H1 (cell line): ENCODE measurements around the gene EN1.

Experiments used
- ASH2L ChIP-seq: fragments of 200-600, 300-600 bp; sonication (generic); IDR thresholded peaks from one replicate; pipeline ENCODE4 v1.7.1; 2017; ENCODE audit warnings: low read length
- CEBPB ChIP-seq: IDR thresholded peaks from 2 replicates; pipeline ENCODE4 v1.6.1; 2012; ENCODE audit warnings: low read depth, low read length
- MAFK ChIP-seq: IDR thresholded peaks from 2 replicates; pipeline ENCODE4 v1.6.1; 2012; ENCODE audit warnings: low read depth, mild to moderate bottlenecking, improper control_type of control experiment, low read length
- SIN3A ChIP-seq, 2 experiments: IDR thresholded peaks in 1 of 2; conservative IDR thresholded peaks in 1 of 2; 2 replicates each; pipeline ENCODE4 v1.6.1; 2011 to 2012; ENCODE audit warnings: low read length in 2 of 2, improper control_type of control experiment in 1 of 2, low read depth in 1 of 2, mild to moderate bottlenecking in 1 of 2
- TF ChIP-seq, protein P1 (sequence below), 3 experiments: IDR thresholded peaks; 1 replicate in 2 of 3; 2 replicates in 1 of 3; pipeline versions ENCODE4 v1.5.1 to v1.6.1; 2011; ENCODE audit warnings: low read length in 3 of 3, mild to moderate bottlenecking in 3 of 3, inconsistent platforms in 2 of 3, low read depth in 1 of 3, moderate library complexity in 1 of 3; ENCODE audit not compliant: insufficient read depth in 1 of 3; ENCODE audit errors: control extremely low read depth in 1 of 3
- TF ChIP-seq, protein P2 (sequence below): IDR thresholded peaks from 2 replicates; pipeline ENCODE4 v1.6.1; 2012; ENCODE audit warnings: inconsistent platforms

- TF ChIP-seq ASH2L: no peak
- TF ChIP-seq, protein P1, sequence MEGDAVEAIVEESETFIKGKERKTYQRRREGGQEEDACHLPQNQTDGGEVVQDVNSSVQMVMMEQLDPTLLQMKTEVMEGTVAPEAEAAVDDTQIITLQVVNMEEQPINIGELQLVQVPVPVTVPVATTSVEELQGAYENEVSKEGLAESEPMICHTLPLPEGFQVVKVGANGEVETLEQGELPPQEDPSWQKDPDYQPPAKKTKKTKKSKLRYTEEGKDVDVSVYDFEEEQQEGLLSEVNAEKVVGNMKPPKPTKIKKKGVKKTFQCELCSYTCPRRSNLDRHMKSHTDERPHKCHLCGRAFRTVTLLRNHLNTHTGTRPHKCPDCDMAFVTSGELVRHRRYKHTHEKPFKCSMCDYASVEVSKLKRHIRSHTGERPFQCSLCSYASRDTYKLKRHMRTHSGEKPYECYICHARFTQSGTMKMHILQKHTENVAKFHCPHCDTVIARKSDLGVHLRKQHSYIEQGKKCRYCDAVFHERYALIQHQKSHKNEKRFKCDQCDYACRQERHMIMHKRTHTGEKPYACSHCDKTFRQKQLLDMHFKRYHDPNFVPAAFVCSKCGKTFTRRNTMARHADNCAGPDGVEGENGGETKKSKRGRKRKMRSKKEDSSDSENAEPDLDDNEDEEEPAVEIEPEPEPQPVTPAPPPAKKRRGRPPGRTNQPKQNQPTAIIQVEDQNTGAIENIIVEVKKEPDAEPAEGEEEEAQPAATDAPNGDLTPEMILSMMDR (IDR thresholded peaks at IDR 0.05; ENCODE audit: control extremely low read depth in 1 of 3, insufficient read depth in 1 of 3, low read depth in 1 of 3, low read length in 3 of 3): no peak
- TF ChIP-seq MAFK: no peak
- TF ChIP-seq, protein P2, sequence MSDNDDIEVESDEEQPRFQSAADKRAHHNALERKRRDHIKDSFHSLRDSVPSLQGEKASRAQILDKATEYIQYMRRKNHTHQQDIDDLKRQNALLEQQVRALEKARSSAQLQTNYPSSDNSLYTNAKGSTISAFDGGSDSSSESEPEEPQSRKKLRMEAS: no peak
- no peak for TF ChIP-seq SIN3A (conservative IDR thresholded peaks at IDR 0.05 in 1 of 2, IDR thresholded peaks at IDR 0.05 in 1 of 2; ENCODE audit: low read depth in 1 of 2, low read length in 2 of 2)
- no peak for TF ChIP-seq CEBPB
Observed at GRCh38 chr2:118858485-118859156, 11.2 kb upstream of the EN1 start.
